VCaP (cell line): ENCODE measurements around the gene VAMP1.

ENCODE experiments used
- H3K27ac ChIP-seq: fragments of 450-650 bp; 2 replicates; pipeline ENCODE4 v1.5.1; 2017
- CTCF ChIP-seq: fragments of 450-650 bp; conservative IDR thresholded peaks from 2 replicates; pipeline ENCODE4 v1.5.1; 2017; ENCODE audit warnings: mild to moderate bottlenecking, moderate library complexity

Gene VAMP1

GRCh38 chr12:6460751-6461371, 9.6 kb downstream of the VAMP1 start:
- no peak overlapping the region for H3K27ac ChIP-seq
- TF ChIP-seq CTCF = no peak

- H3K27ac ChIP-seq = no peak overlapping the region
- no peak for TF ChIP-seq CTCF
Observed at GRCh38 chr12:6459004-6459337, 11.5 kb downstream of the VAMP1 start.

GRCh38 chr12:6458281-6459003, 12.0 kb downstream of the VAMP1 start:
- no peak overlapping the region for H3K27ac ChIP-seq
- TF ChIP-seq CTCF = no peak

GRCh38 chr12:6457220-6457945, 13.1 kb downstream of the VAMP1 start:
- TF ChIP-seq CTCF = no peak

GRCh38 chr12:6452944-6453630, 17.4 kb downstream of the VAMP1 start:
- TF ChIP-seq CTCF = no peak
- H3K27ac ChIP-seq = peak overlapping the region; percentile 99

More at GRCh38 chr12:6457220-6457945, 13.1 kb downstream of the VAMP1 start:
- no peak overlapping the region for H3K27ac ChIP-seq

- peak overlapping the region; percentile 99 for H3K27ac ChIP-seq
- TF ChIP-seq CTCF = no peak
Observed at GRCh38 chr12:6452245-6452943, 18.1 kb downstream of the VAMP1 start.
